HepG2 (cell line): ENCODE results near the gene COMP. TPM values are rescaled to one million over a fixed set of nuclear protein-coding genes. Genes with fewer than 3 reads are reported as not detected.

Experiments used
- BATF2 ChIP-seq: sonication (generic); formaldehyde crosslinking; IDR thresholded peaks from 2 replicates; pipeline ENCODE4 v1.8.0; 2022; ENCODE audit warnings: mild to moderate bottlenecking, missing genetic modification reagents, moderate library complexity
- CC2D1A ChIP-seq: sonication (generic); formaldehyde crosslinking; IDR thresholded peaks from 2 replicates; pipeline ENCODE4 v1.8.1; 2023; ENCODE audit warnings: mild to moderate bottlenecking, missing genetic modification reagents
- DPF2 ChIP-seq: sonication (generic); formaldehyde crosslinking; IDR thresholded peaks from 2 replicates; pipeline ENCODE4 v1.4.0; 2020; ENCODE audit warnings: mild to moderate bottlenecking, low read depth, missing genetic modification reagents, borderline replicate concordance
- GLMP ChIP-seq: sonication (generic); formaldehyde crosslinking; IDR thresholded peaks from 2 replicates; pipeline ENCODE4 v1.9.0; 2021; ENCODE audit warnings: missing genetic modification reagents, mild to moderate bottlenecking, borderline replicate concordance
- HDAC2 ChIP-seq: sonication (generic); formaldehyde crosslinking; IDR thresholded peaks from 2 replicates; pipeline ENCODE4 v1.4.0; 2020; ENCODE audit warnings: missing genetic modification reagents
- HNF4A ChIP-seq: sonication (generic); formaldehyde crosslinking; IDR thresholded peaks from 2 replicates; pipeline ENCODE4 v1.4.0; 2020; ENCODE audit warnings: missing genetic modification reagents
- HNF4G ChIP-seq, 2 experiments: sonication (generic) in 1 of 2; formaldehyde crosslinking in 1 of 2; IDR thresholded peaks; 2 replicates each; pipeline versions ENCODE4 v1.4.0 to v1.6.1; 2011 to 2020; ENCODE audit warnings: borderline replicate concordance in 2 of 2, low read depth in 2 of 2, mild to moderate bottlenecking in 2 of 2, low read length in 1 of 2, missing genetic modification reagents in 1 of 2, moderate library complexity in 1 of 2
- JUND ChIP-seq: sonication (generic); formaldehyde crosslinking; IDR thresholded peaks from 2 replicates; pipeline ENCODE4 v1.8.0; 2022; ENCODE audit warnings: mild to moderate bottlenecking, missing genetic modification reagents
- KDM5A ChIP-seq: fragments of 200-600 bp; sonication (generic); IDR thresholded peaks from 2 replicates; pipeline ENCODE4 v1.7.0; 2018; ENCODE audit warnings: antibody characterized with exemption, mild to moderate bottlenecking, low read length, borderline replicate concordance
- MED8 ChIP-seq: sonication (generic); formaldehyde crosslinking; IDR thresholded peaks from 2 replicates; pipeline ENCODE4 v1.8.1; 2023; ENCODE audit warnings: mild to moderate bottlenecking, missing genetic modification reagents; ENCODE audit not compliant: insufficient replicate concordance
- NCOR1 ChIP-seq: fragments of 200-600 bp; sonication (generic); IDR thresholded peaks from 2 replicates; pipeline ENCODE4 v1.7.0; 2017; ENCODE audit warnings: antibody characterized with exemption, low read length, borderline replicate concordance
- PAXIP1 ChIP-seq: sonication (generic); formaldehyde crosslinking; conservative IDR thresholded peaks from 2 replicates; pipeline ENCODE4 v1.4.0; 2020; ENCODE audit warnings: mild to moderate bottlenecking, missing genetic modification reagents, moderate library complexity
- SMYD3 ChIP-seq: sonication (generic); formaldehyde crosslinking; IDR thresholded peaks from 2 replicates; pipeline ENCODE4 v1.8.1; 2023; ENCODE audit warnings: mild to moderate bottlenecking, missing genetic modification reagents
- SOX13 ChIP-seq, 3 experiments: fragments of 450-650 bp in 1 of 3; sonication (generic) in 1 of 3; formaldehyde crosslinking in 1 of 3; IDR thresholded peaks in 2 of 3; conservative IDR thresholded peaks in 1 of 3; 2 replicates each; pipeline versions ENCODE4 v1.5.0 to v1.6.1; 2016 to 2020; ENCODE audit warnings: antibody characterized with exemption in 1 of 3, mild to moderate bottlenecking in 1 of 3, missing compliant biosample characterization in 1 of 3, missing genetic modification reagents in 1 of 3, moderate library complexity in 1 of 3
- TRAFD1 ChIP-seq: sonication (generic); formaldehyde crosslinking; IDR thresholded peaks from 2 replicates; pipeline ENCODE4 v1.5.1; 2020; ENCODE audit warnings: missing genetic modification reagents, mild to moderate bottlenecking, borderline replicate concordance
- ZNF124 ChIP-seq: sonication (generic); formaldehyde crosslinking; IDR thresholded peaks from 2 replicates; pipeline ENCODE4 v1.4.0; 2020; ENCODE audit warnings: missing genetic modification reagents
- ZNF17 ChIP-seq: sonication (generic); formaldehyde crosslinking; IDR thresholded peaks from 2 replicates; pipeline ENCODE4 v1.5.0; 2020; ENCODE audit warnings: mild to moderate bottlenecking, missing genetic modification reagents
- ZNF317 ChIP-seq: sonication (generic); formaldehyde crosslinking; IDR thresholded peaks from 2 replicates; pipeline ENCODE4 v1.5.0; 2020; ENCODE audit warnings: mild to moderate bottlenecking, missing genetic modification reagents
- ZNF530 ChIP-seq: sonication (generic); formaldehyde crosslinking; IDR thresholded peaks from 2 replicates; pipeline ENCODE4 v1.5.0; 2020; ENCODE audit warnings: low read depth, mild to moderate bottlenecking, missing genetic modification reagents
- ZNF550 ChIP-seq: sonication (generic); formaldehyde crosslinking; IDR thresholded peaks from 2 replicates; pipeline ENCODE4 v1.4.0; 2020; ENCODE audit warnings: mild to moderate bottlenecking, missing genetic modification reagents, borderline replicate concordance
- ZSCAN29 ChIP-seq: sonication (generic); formaldehyde crosslinking; conservative IDR thresholded peaks from 2 replicates; pipeline ENCODE4 v1.4.0; 2020; ENCODE audit warnings: mild to moderate bottlenecking, missing genetic modification reagents
- polyA plus RNA-seq, 8 experiments: library from polyadenylated mRNA; depleted of rRNA in 3 of 8; stranded (reverse) in 7 of 8; unstranded in 1 of 8; fragments of >200 nt; fragmentation: Illumina TruSeq in 4 of 8; extraction: Trizol in 4 of 8; gene quantifications; 2 replicates each; pipeline versions ENCODE4 v1.2.1 to v1.2.3, GENCODE V29; 2011 to 2016; ENCODE audit warnings: low read depth in 4 of 8, missing spikeins in 1 of 8, mixed read lengths in 1 of 8; ENCODE audit not compliant: insufficient read depth in 1 of 8
- total RNA-seq, 5 experiments: library from RNA; depleted of rRNA; stranded (reverse); fragments of >200 nt; fragmentation: Illumina TruSeq; extraction: Trizol; gene quantifications; 2 replicates each; pipeline ENCODE4 v1.2.3, GENCODE V29; 2016; ENCODE audit warnings: low read depth in 1 of 5

Gene COMP
- total and polyA plus RNA-seq, 2 of the 13 experiments (the other 11 are each of a cell fraction or from before 2014, with no cell fraction given) = 0.04 to 0.13 TPM

GRCh38 chr19:18804139-18804601 is 13.1 kb upstream of the COMP start (continued):
- TF ChIP-seq BATF2 (CRISPR knock-in tag) = no peak
- TF ChIP-seq PAXIP1 (CRISPR knock-in tag) = peak; percentile 64
- peak; percentile 91 for TF ChIP-seq ZNF317 (CRISPR knock-in tag)
- no peak for TF ChIP-seq KDM5A
- TF ChIP-seq HNF4G (IDR thresholded peaks at IDR 0.05; ENCODE audit: borderline replicate concordance, low read depth, low read length) = peak; percentile 55; the same call in 1 of the 2 replicates
- no peak for TF ChIP-seq HNF4G (CRISPR knock-in tag; IDR thresholded peaks at IDR 0.05; ENCODE audit: borderline replicate concordance, low read depth)
- TF ChIP-seq JUND (CRISPR knock-in tag) = 0 out of 2 replicates have a peak, but pooled peaks have one; percentile 15
- TF ChIP-seq ZNF124 (CRISPR knock-in tag) = no peak
- TF ChIP-seq SOX13 (IDR thresholded peaks at IDR 0.05) = no peak
- 0 out of 4 replicates have a peak, but pooled peaks of 1 of the 2 experiments have one; percentile 5 for TF ChIP-seq SOX13 (CRISPR knock-in tag; conservative IDR thresholded peaks at IDR 0.05 in 1 of 2, IDR thresholded peaks at IDR 0.05 in 1 of 2)
- peak; percentile 77 for TF ChIP-seq HNF4A (CRISPR knock-in tag)
- peak; percentile 30; the same call in 1 of the 2 replicates for TF ChIP-seq HDAC2
- TF ChIP-seq NCOR1 = peak; percentile 55; the same call in 1 of the 2 replicates
- TF ChIP-seq MED8 (CRISPR knock-in tag) = no peak
- TF ChIP-seq SMYD3 (CRISPR knock-in tag) = no peak
- TF ChIP-seq DPF2 (CRISPR knock-in tag) = no peak
- no peak for TF ChIP-seq ZNF530 (CRISPR knock-in tag)
- TF ChIP-seq GLMP (CRISPR knock-in tag) = no peak
- TF ChIP-seq CC2D1A (CRISPR knock-in tag) = no peak
- TF ChIP-seq ZNF550 (CRISPR knock-in tag) = no peak
- TF ChIP-seq ZSCAN29 (CRISPR knock-in tag) = 0 out of 2 replicates have a peak, but pooled peaks have one; percentile 43
- no peak for TF ChIP-seq ZNF17
- no peak for TF ChIP-seq TRAFD1 (CRISPR knock-in tag)
